ENCODE measurements around the gene GLIS1.

GRCh38 chr1:53660666-53661065, 78.3 kb downstream of the GLIS1 start:
- TF ChIP-seq EZH2 (IDR thresholded peaks at IDR 0.05; ENCODE audit: insufficient read depth, poor library complexity, severe bottlenecking): no peak
- no peak for TF ChIP-seq EZH2phosphoT487 (IDR thresholded peaks at IDR 0.05; ENCODE audit: insufficient read depth, low read depth)

Measured in GM23248 (cell line).